ENCODE results near the gene AHDC1.

AHDC1 gene

DNA sequence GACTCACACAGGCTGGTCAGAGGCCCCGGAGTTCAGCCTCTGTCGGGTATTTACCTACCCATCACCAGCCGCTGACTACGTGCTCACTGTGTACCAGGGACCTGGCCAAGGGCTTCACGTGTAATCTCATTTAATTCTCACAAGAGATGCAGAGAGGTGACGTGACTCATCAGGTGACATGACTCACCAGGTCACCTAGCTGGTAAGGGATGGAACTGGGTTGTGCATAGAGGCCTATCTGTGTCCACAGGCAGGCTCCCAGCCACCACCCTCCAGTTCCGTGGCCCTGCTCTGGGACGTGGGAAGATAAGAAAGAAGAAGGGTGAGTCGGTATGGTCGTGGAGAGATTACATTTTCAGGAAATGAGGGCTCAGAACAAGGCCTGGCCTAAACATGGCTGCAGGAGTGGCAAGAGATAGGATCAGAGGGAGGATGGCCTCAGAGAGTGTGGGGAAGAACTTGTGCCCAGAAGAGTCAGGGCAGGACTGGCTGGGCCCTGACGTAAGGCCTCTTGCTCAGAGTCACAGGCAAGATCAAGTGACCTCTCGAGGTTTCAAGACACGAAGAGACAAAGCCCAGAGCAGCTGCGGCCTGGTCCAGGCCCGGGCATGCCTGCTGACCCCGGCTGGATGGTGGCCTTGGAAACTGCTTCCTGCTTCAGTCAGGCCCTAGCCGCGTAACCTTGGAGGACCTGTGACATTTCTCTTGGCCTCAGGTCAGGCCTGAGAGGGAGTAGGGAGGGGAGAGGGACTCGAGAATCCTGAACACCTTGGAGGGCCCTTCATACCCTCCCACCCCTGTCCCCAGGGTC is 61.3 kb downstream of the AHDC1 start (continued):
- TF ChIP-seq ZNF214 (tag by site-specific recombination; IDR thresholded peaks at IDR 0.05; ENCODE audit: borderline replicate concordance) (no peak), ZNF426 (tag by site-specific recombination; IDR thresholded peaks at IDR 0.05) (no peak), TCF7L2 (IDR thresholded peaks at IDR 0.05; ENCODE audit: borderline replicate concordance, low read depth, low read length) (no peak), ZNF747 (tag by site-specific recombination; IDR thresholded peaks at IDR 0.05) (no peak), ZNF530 (tag by site-specific recombination; IDR thresholded peaks at IDR 0.05; ENCODE audit: low read depth) (no peak), ZNF629 (tag by site-specific recombination; IDR thresholded peaks at IDR 0.05) (peak; percentile 38; the same call in 1 of the 2 replicates), ZNF701 (tag by site-specific recombination; IDR thresholded peaks at IDR 0.05) (no peak), YY2 (tag by site-specific recombination; IDR thresholded peaks at IDR 0.05) (no peak)
- TF ChIP-seq, protein P1, sequence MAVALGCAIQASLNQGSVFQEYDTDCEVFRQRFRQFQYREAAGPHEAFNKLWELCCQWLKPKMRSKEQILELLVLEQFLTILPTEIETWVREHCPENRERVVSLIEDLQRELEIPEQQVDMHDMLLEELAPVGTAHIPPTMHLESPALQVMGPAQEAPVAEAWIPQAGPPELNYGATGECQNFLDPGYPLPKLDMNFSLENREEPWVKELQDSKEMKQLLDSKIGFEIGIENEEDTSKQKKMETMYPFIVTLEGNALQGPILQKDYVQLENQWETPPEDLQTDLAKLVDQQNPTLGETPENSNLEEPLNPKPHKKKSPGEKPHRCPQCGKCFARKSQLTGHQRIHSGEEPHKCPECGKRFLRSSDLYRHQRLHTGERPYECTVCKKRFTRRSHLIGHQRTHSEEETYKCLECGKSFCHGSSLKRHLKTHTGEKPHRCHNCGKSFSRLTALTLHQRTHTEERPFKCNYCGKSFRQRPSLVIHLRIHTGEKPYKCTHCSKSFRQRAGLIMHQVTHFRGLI (tag by site-specific recombination; IDR thresholded peaks at IDR 0.05), result no peak
- TF ChIP-seq, protein P2, sequence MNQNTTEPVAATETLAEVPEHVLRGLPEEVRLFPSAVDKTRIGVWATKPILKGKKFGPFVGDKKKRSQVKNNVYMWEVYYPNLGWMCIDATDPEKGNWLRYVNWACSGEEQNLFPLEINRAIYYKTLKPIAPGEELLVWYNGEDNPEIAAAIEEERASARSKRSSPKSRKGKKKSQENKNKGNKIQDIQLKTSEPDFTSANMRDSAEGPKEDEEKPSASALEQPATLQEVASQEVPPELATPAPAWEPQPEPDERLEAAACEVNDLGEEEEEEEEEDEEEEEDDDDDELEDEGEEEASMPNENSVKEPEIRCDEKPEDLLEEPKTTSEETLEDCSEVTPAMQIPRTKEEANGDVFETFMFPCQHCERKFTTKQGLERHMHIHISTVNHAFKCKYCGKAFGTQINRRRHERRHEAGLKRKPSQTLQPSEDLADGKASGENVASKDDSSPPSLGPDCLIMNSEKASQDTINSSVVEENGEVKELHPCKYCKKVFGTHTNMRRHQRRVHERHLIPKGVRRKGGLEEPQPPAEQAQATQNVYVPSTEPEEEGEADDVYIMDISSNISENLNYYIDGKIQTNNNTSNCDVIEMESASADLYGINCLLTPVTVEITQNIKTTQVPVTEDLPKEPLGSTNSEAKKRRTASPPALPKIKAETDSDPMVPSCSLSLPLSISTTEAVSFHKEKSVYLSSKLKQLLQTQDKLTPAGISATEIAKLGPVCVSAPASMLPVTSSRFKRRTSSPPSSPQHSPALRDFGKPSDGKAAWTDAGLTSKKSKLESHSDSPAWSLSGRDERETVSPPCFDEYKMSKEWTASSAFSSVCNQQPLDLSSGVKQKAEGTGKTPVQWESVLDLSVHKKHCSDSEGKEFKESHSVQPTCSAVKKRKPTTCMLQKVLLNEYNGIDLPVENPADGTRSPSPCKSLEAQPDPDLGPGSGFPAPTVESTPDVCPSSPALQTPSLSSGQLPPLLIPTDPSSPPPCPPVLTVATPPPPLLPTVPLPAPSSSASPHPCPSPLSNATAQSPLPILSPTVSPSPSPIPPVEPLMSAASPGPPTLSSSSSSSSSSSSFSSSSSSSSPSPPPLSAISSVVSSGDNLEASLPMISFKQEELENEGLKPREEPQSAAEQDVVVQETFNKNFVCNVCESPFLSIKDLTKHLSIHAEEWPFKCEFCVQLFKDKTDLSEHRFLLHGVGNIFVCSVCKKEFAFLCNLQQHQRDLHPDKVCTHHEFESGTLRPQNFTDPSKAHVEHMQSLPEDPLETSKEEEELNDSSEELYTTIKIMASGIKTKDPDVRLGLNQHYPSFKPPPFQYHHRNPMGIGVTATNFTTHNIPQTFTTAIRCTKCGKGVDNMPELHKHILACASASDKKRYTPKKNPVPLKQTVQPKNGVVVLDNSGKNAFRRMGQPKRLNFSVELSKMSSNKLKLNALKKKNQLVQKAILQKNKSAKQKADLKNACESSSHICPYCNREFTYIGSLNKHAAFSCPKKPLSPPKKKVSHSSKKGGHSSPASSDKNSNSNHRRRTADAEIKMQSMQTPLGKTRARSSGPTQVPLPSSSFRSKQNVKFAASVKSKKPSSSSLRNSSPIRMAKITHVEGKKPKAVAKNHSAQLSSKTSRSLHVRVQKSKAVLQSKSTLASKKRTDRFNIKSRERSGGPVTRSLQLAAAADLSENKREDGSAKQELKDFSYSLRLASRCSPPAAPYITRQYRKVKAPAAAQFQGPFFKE (tag by site-specific recombination; IDR thresholded peaks at IDR 0.05; ENCODE audit: borderline replicate concordance), result no peak

DNA sequence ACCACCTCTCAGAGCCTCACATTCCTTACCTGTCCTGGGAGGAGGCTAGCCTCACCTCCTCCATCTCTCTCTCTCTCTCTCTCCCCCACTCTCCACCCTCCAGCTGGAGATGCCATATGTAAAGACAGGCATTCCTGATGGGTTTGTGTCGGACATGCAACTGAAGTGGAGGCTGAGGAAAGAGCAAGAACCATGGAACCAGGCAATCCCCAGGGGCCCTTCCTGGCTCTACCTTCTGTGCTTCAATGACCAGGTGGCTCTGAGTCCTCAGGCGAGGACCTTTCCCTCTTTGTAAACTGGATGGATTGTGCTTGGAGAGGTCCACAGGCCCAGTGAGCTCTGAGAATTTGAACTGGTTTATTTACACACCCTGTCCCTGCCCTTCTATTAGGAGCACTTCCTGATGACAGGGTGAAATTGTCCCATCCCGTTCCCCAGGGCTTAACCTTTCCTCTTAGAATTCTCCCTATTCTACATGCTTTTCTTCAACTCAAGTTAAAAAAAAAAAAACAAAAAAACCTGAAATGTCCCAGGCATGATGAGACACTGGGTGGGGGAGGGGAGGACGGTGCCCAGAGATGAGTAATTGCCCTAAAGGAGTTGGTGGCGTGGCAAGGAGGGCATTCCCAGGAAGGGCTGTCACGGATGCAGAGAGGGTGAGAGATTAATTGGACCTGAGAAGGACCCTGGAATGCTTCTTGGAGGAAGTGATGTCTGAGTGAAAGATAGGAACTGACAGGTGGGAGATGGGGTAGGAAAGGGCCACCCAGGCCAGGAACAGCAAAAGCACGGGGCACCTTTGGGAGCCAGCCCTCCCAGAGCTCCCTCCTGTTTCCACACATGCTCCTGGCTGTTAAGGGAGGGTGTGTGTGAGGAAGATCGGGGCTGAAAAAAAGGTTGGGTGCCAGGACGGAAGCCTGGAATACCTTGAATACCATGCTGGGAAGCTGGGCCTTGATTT is 63.8 kb downstream of the AHDC1 start:
- Histone ChIP-seq H3K27ac (ENCODE audit: extremely low read depth, low read depth, low read length) (no peak overlapping the region), H3K36me3 (ENCODE audit: control insufficient read depth in 2 of 2, insufficient read depth in 1 of 2, low read length in 2 of 2) (peaks cover 0 to 4% of the 10 kb centered on the region in 2 experiments; a peak in 1 of 3 replicates), H3K4me1 (ENCODE audit: control insufficient read depth, insufficient read depth, low read length) (peaks cover 7% of the 10 kb centered on the region), H3K9me3 (ENCODE audit: control insufficient read depth, insufficient read depth, low read depth, low read length) (no peaks in the 10 kb centered on the region), H3K4me3 (ENCODE audit: low read depth, low read length) (no peak overlapping the region)
- ChIA-PET POLR2A (interaction anchor here (1.0 kb wide), 1 partner anchor 28 kb away, joined by 3 read pairs; no protein-coding TSS in a partner anchor), CTCF (interaction anchor here (0.6 to 2.6 kb wide), 6 partner anchors 17 to 186 kb away, joined by 3 to 11 read pairs (median 5); partner anchors contain the start of gene FAM76A)
- TF ChIP-seq, protein P3, sequence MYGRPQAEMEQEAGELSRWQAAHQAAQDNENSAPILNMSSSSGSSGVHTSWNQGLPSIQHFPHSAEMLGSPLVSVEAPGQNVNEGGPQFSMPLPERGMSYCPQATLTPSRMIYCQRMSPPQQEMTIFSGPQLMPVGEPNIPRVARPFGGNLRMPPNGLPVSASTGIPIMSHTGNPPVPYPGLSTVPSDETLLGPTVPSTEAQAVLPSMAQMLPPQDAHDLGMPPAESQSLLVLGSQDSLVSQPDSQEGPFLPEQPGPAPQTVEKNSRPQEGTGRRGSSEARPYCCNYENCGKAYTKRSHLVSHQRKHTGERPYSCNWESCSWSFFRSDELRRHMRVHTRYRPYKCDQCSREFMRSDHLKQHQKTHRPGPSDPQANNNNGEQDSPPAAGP (tag by site-specific recombination; IDR thresholded peaks at IDR 0.05), result peak; percentile 79
- TF ChIP-seq MYNN (tag by site-specific recombination; IDR thresholded peaks at IDR 0.05; ENCODE audit: borderline replicate concordance) (no peak), MZF1 (tag by site-specific recombination; IDR thresholded peaks at IDR 0.05; ENCODE audit: borderline replicate concordance) (no peak), ZEB2 (tag by site-specific recombination; IDR thresholded peaks at IDR 0.05) (0 out of 2 replicates have a peak, but pooled peaks have one; percentile 17), ZNF600 (tag by site-specific recombination; IDR thresholded peaks at IDR 0.05) (peak; percentile 52), ZNF19 (tag by site-specific recombination; IDR thresholded peaks at IDR 0.05; ENCODE audit: low read depth) (no peak), ZBTB20 (tag by site-specific recombination; IDR thresholded peaks at IDR 0.05) (no peak), ZNF623 (tag by site-specific recombination; IDR thresholded peaks at IDR 0.05) (no peak)
